NCI-H187 (cell line): Measurements from ENCODE around the gene IFT74.
"Not testable (repeated sequence)": the region's sequence is repeated elsewhere in the genome, so short reads cannot be mapped to it uniquely, and the experiment has no call there.

Source experiments
- DNase-seq, 2 experiments: peaks; one replicate each; lab custom pipeline; 2025; lab: John Stamatoyannopoulos, UW

IFT74 gene

DNA sequence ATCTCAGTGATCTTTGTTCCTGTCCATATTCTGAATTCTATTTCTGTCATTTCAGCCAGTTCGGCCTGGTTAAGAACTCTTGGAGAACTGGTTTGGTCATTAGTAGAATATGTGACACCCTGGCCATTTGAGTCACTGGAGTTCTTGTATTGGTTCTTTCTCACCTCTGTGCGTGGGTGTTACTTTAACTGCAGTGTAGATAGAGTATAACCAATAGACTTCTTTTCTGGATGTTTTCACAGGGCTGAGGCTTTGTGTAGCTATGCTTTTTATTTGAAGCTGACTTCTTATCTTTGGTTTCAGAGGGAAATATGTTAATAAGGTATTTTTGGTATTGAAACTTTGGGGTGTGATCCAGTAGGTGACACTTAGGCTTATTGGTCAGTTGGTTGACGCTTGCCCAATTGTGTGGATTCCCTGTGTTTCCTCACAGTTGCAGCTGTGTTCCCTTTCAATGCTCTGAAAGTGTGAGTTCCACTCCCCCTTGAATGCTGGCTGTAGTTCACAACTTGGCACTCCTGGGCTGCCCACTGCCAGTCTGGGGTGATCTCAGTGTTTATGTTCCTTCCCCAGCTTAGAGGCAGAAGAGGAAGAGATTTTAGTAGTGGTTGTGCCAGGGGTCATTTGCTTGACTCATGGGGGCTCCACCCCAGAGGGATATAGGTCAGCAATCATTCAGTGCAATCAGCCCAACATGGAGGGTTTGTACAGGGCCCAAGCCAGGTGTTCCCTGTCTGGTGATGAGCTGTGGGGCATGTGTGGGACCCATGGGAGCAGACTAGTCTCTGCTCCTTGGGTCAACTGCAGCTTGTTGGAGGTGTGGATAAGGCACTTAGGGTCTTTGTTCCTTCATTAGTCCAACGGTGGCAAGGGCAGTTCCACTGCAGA, 117.9 kb downstream of the IFT74 start:
- DNase-seq: no peak

DNA sequence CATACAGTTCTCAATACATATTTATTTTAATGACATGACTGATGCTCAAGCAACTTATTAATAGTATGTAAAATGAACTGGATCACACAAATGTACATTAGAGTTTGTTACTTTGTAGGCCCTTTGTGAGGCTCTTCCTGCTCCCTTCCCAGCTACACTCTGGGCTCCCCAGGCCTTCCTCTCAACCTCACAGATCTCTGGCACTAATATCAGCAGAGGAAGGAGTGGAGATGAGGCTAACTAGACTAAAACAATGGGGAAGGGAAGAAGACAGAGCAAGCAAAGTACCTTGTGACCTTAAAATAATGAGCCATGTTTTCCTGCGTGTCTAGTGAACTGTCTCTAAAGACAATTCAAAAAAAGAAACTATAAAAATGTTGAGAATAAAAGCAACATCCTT, 122.5 kb downstream of the IFT74 start:
- DNase-seq: no peak

DNA sequence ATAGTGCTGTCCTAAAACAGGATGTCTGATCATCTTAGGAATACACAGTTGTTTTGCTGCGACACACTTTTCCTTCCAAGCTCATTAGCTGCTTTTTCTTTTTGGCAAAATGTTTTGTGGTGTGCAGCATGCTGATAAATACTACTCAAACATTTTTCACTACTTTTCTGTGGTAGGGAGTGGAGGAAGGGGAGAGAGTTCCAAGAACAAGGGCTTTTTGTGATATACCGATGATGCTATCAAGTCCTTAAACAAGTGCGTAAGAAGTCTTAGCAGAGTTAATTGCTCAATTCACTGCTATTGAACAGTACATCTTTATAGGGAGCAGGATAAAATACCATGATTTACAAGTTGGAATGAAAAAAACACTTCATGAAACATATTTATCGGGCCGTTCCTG, 129.2 kb downstream of the IFT74 start:
- no peak for DNase-seq

DNA sequence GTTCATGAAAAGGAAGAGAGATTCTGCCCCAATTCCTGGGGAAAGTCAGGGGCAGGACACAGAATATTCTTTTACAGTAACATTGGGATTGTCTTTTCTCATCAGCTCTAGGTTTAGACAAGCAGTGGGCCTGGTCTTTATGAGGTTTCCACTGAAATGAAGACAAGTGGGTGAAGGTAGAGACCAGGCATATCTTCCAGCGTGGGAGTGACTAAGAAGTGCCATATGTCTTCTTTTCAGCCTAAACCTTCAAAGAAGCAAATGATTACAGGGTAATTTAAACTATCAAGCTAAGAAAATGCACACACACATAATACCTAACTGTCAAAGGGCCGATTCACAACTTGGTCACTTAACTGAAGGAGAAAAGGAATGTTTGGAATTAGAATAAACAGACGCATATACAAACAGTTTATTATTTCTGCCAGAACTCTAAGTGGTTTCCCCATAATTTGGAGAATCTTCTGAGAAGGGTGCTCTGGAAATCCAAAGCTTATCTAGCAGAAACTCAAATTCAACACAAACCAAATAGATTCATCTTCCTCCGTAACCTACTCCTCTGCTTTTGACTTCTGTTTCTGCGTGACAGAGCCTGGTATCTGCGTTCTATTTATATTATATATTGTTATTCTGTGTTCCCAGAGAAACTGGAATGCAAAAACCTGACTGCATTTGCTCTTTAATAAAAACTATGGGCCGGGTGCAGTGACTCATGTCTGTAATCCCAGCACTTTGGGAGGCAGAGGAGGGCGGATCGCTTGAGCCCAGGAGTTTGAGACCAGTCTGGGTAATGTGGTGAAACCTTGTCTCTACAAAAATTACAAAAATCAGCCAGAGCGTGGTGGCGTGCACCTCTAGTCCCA, 130.8 kb downstream of the IFT74 start:
- no peak for DNase-seq

DNA sequence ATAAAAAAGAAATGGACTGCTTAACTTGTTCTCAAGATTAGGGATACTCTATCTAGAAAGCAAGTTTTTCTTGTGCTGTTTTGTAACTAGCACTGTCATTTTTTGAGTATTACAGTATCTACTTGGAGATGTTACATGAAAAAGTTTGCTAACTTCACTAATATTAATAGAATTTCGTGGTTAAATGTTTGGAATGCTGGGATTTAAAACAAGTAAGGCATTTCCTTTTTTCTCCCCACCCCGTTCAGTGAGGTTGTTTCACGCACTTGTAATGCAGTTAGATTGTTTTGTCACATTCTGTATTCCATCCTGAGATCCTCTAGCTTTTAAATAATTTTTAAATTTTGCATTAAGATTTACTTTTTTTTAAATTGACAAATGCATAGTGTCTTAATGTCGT, 132.8 kb downstream of the IFT74 start:
- DNase-seq: no peak

DNA sequence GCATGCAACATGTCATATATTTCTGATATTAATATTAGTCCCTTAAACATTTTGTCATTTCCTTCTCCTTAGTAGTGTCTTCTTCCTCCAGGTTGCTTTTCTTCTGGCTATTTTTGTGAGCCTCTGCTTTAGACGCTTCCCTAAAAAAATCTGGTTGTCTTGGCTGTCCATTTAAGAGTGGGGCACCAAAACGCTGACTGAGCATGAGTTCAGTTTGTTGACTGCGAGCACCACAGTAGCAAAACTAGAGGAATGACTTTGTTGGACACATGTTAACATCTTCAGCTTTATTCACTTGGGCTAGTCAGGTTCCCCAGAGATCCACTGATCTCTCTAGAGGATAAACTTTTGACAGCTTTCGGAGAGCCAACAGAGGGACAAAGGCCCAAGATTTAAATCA, 133.5 kb downstream of the IFT74 start:
- DNase-seq: no peak

DNA sequence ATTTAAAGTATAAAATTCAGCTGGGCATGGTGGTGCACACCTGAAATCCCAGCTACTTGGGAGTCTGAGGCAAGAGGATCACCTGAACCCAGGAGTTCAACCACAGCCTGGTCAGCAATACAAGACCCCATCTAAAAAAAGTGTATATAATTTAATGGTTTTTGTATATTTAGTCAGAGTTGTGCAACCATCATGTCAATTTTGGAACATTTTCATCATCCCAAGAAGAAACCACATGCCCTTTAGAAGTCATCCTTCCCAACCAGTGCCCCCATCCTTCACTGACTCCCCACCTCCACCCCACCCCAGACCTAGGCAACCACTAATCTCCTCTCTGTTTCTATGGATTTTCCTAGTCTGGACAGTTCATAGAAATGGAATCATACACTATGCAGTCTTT, 134.0 kb downstream of the IFT74 start:
- no peak for DNase-seq

DNA sequence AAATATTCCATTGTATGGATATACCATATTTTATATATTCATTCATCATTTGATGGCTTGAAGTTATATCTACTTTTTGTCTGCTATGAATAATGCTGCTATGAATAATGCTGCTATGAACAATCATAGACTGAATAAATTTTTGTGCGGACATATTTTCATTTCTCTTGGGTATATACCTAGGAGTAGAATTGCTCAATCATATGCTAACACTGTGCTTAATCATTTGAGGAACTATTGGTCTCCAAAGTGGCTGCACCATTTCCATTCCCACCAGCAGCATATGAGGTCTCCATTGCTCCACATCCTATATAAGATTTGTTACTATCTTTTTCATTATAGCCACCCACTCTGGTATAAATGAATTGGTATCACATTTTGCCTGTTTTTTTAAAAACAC, 134.5 kb downstream of the IFT74 start:
- no peak for DNase-seq

DNA sequence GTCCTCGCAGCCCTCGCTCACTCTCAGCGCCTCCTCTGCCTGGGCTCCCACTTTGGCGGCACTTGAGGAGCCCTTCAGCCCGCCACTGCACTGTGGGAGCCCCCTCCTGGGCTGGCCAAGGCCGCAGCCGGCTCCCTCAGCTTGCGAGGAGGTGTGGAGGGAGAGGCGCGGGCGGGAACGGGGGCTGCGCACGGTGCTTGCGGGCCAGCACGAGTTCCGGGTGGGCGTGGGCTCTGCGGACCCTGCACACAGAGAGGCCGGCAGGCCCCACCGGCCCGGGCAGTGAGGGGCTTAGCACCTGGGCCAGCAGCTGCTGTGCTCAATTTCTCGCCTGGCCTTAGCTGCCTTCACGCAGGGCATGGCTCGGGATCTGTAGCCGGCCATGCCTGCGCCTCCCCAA, 136.3 kb downstream of the IFT74 start:
- DNase-seq: not testable (repeated sequence)

DNA sequence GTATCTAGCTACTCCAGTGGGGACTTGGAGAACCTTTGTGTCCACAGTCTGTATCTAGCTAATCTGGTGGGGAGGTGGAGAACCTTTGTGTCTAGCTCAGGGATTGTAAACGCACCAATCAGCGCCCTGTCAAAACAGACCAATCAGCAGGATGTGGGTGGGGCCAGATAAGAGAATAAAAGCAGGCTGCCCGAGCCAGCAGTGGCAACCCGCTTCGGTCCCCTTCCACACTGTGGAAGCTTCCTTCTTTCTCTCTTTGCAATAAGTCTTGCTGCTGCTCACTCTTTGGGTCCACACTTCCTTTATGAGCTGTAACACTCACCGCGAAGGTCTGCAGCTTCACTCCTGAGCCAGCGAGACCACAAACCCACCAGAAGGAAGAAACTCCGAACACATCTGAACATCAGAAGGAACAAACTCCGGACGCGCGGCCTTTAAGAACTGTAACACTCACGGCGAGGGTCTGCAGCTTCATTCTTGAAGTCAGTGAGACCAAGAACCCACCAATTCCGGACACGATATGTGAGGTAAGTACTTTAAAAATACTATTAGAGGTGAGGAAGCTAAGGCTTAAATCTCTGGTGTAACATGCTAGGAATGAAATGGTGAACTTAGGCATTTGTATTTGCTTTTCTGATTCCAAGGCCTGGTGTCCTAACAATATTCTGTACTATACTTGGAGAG, 137.3 kb downstream of the IFT74 start:
- not testable (repeated sequence) for DNase-seq

DNA sequence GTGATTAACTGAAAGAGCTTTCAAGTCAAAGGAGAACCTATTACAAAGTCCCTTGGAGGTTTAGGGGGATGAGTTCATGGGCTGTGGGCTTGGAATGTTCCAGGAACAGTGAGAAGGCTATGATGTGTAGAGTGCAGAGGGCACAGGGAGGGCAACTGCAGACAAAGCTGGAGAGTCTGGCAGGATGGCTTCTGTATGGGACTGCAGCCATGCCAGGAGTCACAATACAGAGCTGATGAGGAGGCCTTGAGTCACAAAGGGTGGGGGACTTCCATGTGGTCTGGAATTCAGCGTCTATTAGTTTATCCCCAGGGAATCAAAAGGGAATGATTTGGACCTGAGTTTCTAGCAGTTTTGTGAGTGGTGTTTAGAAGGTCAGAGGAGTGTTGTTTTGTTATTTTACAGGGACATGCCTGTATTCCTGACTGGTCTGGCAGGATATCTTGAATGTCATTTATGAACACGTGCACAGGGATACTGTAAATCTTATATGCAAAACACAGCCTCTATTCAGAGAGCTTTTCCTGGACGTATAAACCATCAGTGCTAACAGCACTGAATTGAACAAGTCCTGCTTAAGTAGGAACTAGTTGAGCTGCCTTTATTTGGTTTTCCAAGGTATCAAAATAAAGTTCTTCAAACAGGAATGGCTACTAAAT, 138.6 kb downstream of the IFT74 start:
- no peak for DNase-seq

DNA sequence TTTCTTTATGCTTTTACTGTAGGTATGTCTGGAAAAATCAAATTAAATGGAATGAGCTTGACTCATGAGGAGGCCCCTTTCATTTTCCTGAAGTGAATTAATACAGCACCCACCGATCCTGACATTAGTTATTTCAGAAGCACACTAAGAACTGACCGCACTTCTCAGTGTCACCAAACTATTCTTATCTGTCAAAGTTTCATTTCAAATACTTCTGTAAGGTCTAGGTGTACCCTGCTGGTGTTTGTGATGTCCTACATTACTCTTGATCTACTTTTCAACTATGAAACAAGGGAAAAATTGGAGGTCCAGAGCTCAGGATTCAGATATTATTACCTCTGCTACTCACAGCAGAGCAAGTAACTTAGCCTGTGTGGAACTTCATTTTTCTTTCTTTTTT, 151.0 kb downstream of the IFT74 start:
- DNase-seq: no peak

DNA sequence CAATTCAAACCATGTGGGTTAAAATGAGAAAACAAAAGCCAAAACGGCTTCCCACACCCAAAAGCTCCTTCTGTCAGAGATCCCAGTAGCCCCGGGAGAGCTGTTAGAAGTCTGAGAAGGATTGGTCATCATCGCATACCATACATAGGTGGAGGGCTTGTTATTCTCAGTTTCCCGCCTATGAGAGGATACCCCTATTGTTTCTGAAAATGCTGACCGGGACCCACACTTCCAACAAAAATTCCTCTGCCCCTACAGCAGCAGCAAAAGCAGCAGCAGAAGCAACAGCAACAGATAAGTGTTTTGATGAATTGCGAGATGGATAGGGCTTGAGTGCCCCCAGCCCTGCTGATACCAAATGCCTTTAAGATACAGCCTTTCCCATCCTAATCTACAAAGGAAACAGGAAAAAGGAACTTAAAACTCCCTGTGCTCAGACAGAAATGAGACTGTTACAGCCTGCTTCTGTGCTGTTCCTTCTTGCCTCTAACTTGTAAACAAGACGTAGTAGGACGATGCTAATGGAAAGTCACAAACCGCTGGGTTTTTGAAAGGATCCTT, 152.8 kb downstream of the IFT74 start, which contains the start of gene TEK:
TEK (plus strand) TSS at position 245 of the 561 bp plus-strand sequence. CDS start 366 bp downstream, outside the sequence.
- DNase-seq: no peak

DNA sequence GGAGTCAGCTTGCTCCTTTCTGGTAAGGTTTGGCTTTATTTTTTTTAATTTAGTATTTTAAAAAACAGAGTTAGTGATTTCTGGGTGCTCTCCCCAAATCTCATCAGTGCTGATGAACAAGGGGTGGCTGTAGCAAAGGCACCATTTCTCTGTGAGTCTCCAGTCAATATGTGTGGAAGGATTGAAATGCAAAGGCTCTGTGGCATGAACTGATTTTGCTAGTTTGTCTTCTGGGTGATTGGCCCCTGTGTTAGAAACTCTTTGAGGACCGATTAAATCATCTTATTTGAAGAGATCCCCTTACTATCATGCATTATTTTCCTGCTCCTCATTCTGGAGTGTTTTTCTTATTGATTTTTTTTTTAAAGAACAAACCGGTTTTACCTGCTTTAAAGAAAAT, 153.4 kb downstream of the IFT74 start:
- DNase-seq: no peak

DNA sequence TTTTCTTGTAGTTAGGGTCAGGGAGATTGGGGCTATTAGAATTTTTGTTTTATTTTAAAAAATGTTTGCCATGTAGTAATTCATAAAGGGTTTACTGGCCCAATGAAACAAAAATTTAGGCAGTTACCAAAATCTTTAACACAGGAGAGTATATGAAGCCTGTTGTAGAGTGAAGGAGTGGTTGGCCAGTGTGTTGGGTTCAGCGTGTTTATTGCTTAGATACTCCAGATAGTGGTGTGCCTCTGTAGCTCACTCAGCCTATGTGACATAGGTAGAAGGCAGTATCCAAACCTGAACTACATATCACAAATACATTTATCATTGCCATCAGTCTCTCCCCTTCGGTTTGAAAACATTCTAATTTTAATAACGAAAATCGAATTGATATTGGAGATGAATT, 154.0 kb downstream of the IFT74 start:
- no peak for DNase-seq

DNA sequence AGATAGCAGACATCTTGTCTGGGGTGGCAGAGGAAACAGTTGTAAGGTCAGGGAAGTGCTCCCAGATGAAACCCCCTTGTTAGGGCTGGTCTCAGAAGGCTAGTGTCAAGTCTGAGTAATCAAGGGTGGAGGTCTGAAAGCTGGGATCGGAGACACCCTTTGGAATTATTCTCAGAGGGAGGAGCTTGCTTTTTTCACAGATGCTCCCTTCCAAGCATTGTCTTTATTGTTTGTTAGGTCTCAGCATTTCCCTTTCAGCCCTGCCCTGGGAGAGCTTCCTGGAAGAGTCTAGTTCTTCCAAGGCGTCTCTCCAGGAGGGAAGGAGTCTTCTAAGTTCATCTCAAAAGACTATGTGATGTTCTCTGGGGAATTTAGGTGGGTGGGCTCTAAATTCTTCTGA, 156.0 kb downstream of the IFT74 start:
- no peak for DNase-seq
